HEK293T (cell line): ENCODE results near the gene CHST15.

ENCODE experiments used
- BHLHE40 ChIP-seq: fragments of 450-650 bp; IDR thresholded peaks from 2 replicates; pipeline ENCODE4 v1.6.1; 2016; ENCODE audit warnings: mild to moderate bottlenecking, moderate library complexity, borderline replicate concordance
- CTBP1 ChIP-seq: fragments of 450-650 bp; IDR thresholded peaks from 2 replicates; pipeline ENCODE4 v1.6.1; 2016; ENCODE audit warnings: borderline replicate concordance
- ELF4 ChIP-seq: fragments of 450-650 bp; IDR thresholded peaks from 2 replicates; pipeline ENCODE4 v1.6.1; 2017; ENCODE audit warnings: antibody characterized with exemption
- FOXA1 ChIP-seq: fragments of 450-650 bp; IDR thresholded peaks from 2 replicates; pipeline ENCODE4 v1.6.1; 2016; ENCODE audit warnings: mild to moderate bottlenecking
- FOXK2 ChIP-seq: fragments of 450-650 bp; IDR thresholded peaks from 2 replicates; pipeline ENCODE4 v1.6.1; 2016; ENCODE audit warnings: mild to moderate bottlenecking
- FOXM1 ChIP-seq: fragments of 450-650 bp; IDR thresholded peaks from 2 replicates; pipeline ENCODE4 v1.6.1; 2017; ENCODE audit warnings: mild to moderate bottlenecking, borderline replicate concordance
- HDGF ChIP-seq: fragments of 450-650 bp; IDR thresholded peaks from 2 replicates; pipeline ENCODE4 v1.6.1; 2017; ENCODE audit warnings: antibody characterized with exemption, borderline replicate concordance
- L3MBTL2 ChIP-seq: fragments of 450-650 bp; conservative IDR thresholded peaks from 2 replicates; pipeline ENCODE4 v1.6.1; 2016; ENCODE audit warnings: mild to moderate bottlenecking
- LEF1 ChIP-seq: fragments of 450-650 bp; IDR thresholded peaks from 2 replicates; pipeline ENCODE4 v1.6.1; 2017; ENCODE audit warnings: mild to moderate bottlenecking, borderline replicate concordance
- PKNOX1 ChIP-seq: fragments of 450-650 bp; IDR thresholded peaks from 2 replicates; pipeline ENCODE4 v1.6.1; 2016
- SP1 ChIP-seq: fragments of 450-650 bp; IDR thresholded peaks from 2 replicates; pipeline ENCODE4 v1.6.1; 2017
- SUZ12 ChIP-seq: fragments of 450-650 bp; IDR thresholded peaks from 2 replicates; pipeline ENCODE4 v1.6.1; 2016; ENCODE audit warnings: mild to moderate bottlenecking
- TARDBP ChIP-seq: fragments of 450-650 bp; IDR thresholded peaks from 2 replicates; pipeline ENCODE4 v1.6.1; 2016
- ZNF384 ChIP-seq: fragments of 450-650 bp; IDR thresholded peaks from 2 replicates; pipeline ENCODE4 v1.6.1; 2016

GRCh38 chr10:124081547-124082140, 11.8 kb downstream of the CHST15 start:
- no peak for TF ChIP-seq SP1
- no peak for TF ChIP-seq FOXM1
- no peak for TF ChIP-seq FOXK2
- TF ChIP-seq BHLHE40, result no peak
- no peak for TF ChIP-seq FOXA1
- TF ChIP-seq HDGF, result no peak
- TF ChIP-seq TARDBP, result no peak
- TF ChIP-seq PKNOX1, result no peak
- no peak for TF ChIP-seq CTBP1
- TF ChIP-seq ZNF384, result no peak
- no peak for TF ChIP-seq SUZ12
- TF ChIP-seq LEF1, result no peak
- TF ChIP-seq L3MBTL2, result no peak
- TF ChIP-seq ELF4, result no peak
